GM18526 (cell line): ENCODE measurements around the gene MPPED2.

Source experiments
- POLR2A ChIP-seq: IDR thresholded peaks from 3 replicates; pipeline ENCODE4 v1.6.1; 2011; ENCODE audit not compliant: insufficient read length; ENCODE audit errors: extremely low read depth

Gene MPPED2

DNA sequence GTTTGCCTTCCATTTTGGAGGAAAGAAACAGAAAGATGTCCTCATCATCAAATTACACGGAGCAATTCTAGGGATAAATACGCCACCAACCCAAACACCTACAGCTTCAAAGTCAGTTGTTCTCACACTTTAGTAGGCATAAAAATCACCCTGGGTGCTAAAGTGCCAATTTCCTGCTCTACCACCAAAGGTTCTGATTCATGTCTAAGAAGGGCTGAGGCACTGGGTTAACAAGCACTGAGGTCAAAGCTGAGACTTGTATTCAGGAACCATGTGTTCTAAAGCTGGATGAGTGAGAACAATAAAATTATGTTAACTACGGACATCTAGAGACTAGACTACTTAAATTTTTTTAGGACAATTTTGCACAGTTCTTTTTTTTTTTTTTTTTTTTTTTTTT, 127.6 kb downstream of the MPPED2 start:
- no peak for TF ChIP-seq POLR2A

DNA sequence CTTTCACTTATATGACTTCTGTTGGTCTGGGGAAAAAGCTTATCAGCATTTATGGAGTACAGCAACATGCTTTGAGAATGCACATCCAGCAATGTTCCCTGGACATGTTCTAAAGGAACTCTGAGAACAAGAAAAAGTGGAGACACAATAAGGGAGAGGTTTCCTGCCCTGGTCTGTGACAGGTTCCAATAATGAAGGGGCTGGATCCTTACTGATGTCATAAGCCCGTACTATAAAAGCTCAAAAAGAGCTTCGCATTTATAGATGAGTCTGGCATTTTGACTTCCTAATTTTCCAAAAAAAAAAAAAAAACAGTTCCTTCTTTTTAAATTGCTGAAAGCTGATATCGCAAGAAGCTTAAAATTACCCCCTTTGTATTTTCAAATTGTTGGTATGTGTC, 129.1 kb downstream of the MPPED2 start:
- TF ChIP-seq POLR2A: no peak

DNA sequence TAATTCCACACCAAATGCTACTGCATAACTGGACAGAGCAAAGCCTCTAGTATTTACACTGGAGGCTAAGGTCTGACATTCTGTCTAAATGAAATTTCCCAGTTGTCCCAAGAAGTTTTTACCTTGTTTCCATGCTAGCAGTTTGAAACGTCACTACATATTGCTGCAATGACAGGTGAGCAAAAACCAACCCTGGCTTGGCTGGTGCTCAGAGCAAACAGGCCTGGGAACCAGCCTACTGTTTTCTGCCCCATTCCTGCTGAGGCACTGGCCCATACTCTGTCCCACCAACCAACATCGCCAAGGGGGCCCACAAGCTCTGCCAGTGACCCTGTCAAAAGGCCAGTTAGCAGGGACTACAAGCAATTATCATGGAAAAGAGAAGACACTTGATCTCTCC, 131.1 kb downstream of the MPPED2 start:
- no peak for TF ChIP-seq POLR2A

DNA sequence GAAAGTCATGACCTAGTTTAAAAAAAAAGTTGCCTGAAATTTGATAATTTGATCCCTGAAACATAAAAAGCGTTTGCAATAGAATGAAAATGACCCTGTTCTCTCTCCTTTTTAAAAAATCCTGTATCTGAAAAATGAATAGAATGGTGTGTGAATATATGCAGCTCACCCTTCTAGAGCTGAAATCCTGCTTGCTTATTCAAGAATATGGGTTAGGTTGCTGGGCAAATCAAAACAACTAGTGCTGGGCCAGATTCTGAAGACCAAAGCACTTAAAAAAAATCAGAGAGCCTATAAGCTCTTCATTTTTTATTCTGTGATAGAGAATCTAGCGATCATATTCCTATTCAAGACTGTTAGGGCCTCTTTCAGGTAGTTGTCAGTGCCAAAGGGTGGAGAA, 131.6 kb downstream of the MPPED2 start:
- no peak for TF ChIP-seq POLR2A

DNA sequence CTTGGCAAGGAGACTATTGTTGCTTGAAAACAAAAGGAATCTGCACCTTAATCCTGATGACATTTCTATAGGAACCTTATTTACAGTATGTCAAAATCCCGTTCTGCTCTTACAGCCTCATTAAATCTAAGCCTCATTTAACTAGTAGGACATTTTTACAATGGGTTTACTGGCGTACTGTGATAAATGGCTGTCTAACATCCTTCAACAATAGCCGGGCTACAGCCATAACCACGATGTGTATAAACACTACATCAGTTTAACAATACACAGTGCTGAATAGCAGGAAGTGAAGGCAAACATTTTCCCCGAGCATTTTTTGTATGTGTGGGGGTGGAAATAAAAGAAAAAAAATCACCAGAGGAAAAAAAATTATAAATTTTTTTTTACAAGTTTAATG, 132.0 kb downstream of the MPPED2 start:
- TF ChIP-seq POLR2A: no peak

DNA sequence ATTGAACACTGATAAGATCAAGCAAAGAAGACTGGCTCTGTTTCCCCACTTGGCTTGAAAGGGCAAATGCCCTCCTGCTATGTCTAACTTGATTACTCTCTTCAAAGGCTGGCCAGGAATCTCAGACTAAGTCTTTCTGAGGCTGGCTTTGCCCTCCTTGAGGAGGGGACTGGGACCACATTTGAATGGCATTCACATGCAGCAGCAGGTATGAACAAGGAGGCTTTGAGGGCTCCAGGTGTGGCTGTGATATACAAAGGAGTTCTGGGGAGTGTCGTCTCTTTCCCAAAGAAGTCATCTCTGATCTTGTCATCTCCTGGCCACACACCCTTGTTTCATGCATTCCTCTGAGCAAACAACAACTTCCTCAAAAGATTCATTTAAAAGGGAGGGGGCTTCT, 132.4 kb downstream of the MPPED2 start:
- no peak for TF ChIP-seq POLR2A

DNA sequence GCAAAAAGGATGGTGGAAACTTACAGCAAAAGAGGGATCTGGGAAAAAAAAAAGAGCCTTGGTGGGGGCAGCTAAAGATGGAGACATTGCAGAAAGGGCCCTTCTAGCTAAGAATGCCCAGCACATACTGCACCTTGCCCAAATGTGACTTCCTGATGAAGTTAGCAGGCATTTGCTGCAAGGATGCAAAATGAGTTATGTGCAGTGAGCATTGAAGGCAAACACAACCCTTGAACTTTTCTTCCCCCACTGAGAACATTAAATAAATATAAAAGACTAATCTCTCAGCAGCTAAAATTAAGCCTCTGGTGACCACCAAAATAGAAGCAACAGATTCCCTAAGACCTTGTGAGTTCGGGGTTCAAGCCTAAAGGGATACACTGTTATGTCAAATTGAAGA, 133.3 kb downstream of the MPPED2 start:
- no peak for TF ChIP-seq POLR2A

DNA sequence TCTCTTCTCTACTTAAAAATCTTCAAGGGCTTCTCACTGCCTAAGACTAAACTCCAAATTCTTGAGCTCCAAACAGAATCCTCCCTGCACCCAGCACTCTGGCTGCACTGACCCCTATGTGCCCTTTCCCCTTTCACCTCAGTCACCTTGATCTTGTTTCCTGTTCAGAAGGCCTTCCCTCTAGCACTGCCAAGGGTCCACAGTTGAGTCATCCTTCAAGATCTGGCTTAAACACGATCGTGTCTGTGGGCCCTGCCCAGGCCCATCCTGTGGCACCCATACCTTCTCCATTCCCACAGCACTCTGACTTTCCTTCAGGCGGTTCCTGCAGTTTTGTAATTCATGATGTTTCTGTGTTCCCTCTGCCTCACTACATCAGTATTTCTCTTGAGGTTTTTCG, 134.0 kb downstream of the MPPED2 start:
- no peak for TF ChIP-seq POLR2A

DNA sequence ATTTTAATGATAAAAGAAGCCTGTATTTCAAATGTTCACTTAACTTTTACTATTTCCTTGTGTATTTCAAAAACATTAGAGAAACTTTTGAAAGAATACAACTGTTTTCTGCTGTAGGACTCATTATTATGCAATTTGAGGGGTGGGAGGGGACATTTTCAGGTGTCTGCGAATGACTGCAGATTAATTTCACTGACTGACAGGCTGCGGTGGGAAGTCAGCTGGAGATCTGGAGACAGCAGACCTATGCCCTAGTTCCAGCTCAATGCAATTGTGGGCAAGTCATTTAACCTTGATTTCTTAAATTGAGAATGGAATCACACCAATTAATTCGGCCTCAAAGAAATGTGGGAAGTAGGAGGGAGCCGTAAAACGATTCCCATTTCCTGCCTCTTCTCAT, 134.5 kb downstream of the MPPED2 start:
- no peak for TF ChIP-seq POLR2A

DNA sequence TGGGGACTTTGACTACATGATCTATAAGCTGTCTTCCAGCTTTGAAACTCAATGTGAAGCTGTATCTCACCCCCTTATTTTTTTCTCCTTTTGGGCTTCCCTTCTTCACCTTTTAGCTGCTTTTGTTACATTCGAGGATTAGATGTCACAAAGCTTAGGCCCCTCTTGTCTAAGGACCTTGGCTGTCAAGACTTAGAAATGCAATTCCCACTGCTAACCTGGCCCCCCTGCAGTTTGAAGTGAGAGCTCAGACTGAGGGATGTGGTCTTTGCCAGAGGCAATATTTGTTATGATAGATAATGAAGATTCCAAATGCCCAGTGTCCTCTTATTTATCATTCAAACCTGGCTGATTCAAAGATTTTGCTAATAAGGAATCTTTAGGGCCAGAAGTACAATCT, 135.0 kb downstream of the MPPED2 start:
- TF ChIP-seq POLR2A: no peak

DNA sequence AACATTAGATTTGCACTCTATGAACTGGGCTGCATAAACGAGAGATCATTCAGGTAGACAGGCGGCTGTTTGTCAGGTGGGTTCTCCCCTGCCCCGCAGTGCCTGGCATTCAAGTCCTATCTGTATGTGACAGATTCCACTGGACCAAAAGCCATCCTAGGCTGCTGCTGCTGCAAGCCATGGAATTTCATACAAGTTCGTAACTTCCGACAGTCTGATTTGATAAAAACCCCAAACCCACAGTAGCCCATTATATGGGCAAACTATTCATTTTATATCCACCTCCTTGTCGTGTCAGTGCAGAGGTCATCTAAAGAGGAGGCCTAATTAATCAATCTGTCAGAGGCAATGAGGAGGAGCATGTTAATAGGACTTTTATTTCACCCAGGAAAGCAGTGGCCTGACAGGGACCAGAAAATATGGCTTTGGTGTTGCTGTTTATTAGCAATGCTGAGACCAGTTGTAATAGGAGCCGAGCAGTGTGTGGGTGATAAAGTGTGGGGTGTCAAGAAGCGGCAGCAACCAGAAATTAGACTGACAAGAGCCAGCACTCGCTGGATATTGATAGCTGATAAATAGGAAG, 139.0 kb downstream of the MPPED2 start:
- no peak for TF ChIP-seq POLR2A

DNA sequence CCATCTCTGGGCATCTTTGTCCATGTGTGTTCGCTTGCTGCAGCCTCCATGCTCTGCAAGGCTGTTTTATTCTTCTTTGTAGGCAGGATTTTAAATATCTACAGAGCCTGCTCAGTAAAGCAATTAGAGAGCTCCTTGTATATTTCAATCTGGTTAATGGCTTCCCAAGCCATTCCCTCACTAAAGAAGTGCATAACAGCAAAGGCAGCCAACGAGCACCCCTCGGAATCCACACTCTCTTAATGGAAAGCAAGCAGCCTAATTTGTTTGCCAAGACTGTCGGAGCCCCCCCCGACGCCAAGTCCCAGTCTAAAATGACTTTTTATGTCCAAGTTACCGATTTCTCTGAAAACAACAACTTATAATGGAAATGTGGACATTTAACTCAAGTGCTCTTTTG, 139.6 kb downstream of the MPPED2 start:
- TF ChIP-seq POLR2A: no peak

DNA sequence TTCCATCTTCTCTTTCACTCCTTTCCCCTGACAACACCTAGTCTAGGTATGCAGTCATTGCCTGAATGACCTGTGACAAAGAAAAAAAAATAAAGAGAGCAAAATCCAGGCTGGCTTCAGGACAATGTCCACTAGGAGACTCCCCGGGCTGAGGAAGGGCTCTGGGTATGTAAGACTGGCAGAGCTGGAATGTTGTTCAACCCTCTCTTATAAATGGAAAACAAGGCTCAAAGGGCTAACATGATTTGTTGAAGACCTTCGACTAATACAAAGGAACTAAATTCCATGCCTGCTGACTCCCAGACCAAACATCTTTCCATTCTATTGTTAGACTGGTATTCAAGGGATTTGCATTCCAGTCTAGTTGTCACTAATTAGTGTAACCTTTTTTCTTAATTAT, 141.1 kb downstream of the MPPED2 start:
- TF ChIP-seq POLR2A: no peak

DNA sequence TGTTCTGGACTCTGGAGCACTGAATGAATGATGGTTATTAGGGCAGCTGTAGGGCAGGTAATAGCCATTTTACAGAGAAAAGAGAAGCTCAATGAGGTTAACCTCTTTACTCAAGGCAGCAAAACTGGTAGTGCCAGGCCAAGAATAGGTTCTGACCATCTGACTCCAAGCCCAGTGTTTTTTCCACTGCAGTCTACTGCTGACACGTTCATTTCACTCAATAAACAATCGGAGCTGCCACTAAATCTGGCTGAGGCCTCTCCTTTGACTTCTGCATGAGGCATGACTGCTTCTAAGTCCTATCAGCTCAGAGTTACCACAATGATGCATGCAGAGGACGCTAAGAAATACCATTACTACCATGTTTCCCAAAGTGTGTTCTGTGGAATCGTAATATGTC, 145.6 kb downstream of the MPPED2 start:
- TF ChIP-seq POLR2A: no peak

DNA sequence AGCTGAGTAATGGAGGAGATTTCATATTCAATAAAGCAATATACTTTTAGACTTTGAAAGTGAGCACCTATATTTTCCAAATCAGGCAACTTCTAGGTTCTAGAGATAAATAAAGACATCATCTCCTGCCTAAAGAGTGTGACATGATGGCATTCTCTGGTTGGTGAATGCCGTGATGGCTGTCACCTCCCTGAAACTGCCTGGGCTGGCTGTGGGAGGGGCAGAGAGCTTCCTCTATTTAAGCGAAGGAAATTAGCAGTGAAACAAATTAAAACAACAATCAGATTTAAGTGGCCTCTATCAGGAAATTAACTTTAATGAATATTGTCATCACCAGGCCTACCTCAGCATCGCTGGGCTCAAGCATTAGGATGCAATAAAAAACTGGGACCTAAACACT, 149.4 kb downstream of the MPPED2 start:
- TF ChIP-seq POLR2A: no peak

DNA sequence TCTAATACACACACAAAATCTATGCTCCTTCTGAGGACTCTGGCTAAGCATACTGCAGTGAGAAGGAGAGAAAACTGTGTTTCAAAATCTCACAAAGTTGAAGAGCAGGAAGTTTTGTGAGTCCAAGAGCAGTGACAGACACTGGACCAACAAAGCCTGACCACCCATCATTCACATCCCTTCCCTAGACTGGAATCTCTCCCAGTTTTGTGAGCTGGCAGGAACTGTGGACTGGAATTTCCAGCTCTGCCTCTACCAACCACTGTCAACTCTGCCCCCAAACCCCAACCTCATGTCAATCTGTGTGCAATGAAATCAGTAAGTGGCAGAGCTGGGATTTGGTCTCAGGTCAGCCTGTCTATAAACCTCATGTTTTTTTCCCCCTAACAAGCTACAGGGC, 150.7 kb downstream of the MPPED2 start:
- no peak for TF ChIP-seq POLR2A

DNA sequence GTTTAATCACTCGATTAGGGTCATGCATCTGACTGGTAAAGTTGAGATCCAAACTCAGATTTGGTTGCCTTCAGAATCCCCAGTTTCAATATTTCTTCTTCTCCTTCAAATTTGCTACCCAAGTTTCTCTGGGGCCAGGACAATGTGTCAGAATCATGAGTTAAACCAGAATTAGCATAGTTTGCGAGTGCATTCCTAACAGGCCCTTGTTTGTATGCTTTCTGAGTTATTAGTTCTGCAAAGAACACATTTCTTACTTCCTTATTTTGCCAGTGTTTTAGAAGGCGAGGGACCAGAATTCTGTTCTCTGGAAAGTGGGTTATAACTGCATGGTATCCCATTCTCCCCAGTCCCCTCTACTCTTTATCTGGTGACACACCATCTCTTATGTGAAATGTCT, 151.3 kb downstream of the MPPED2 start:
- no peak for TF ChIP-seq POLR2A

DNA sequence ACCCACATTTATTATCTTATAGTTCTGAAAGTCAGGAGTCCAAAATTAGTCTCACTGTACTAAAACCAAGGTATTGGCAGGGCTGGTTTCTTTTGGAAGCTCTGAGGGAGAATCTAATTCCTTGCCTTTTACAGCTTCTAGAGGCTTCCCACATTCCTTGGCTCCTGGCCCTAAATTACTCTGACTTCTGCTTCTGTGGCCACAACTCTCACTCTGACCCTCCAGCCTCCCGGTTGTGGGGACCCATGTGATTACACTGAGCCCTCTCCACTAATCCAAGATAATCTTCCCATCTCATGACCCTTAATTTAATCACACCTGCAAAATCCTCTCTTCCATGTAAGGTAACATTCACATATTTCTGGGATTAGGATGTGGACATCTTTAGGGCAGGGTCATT, 152.3 kb downstream of the MPPED2 start:
- no peak for TF ChIP-seq POLR2A
